Umbilical cord (tissue), 2 donors: Measurements from ENCODE around the gene SREBF1. TPM values are rescaled to one million over a fixed set of nuclear protein-coding genes. Genes with fewer than 3 reads are reported as not detected.

ENCODE experiments used
- DNase-seq: peaks from one replicate; pipeline ENCODE4 v3.0.0-alpha.2; 2015; ENCODE audit warnings: low spot score
- total RNA-seq: library from RNA; depleted of rRNA; stranded (reverse); fragments of >200 nt; gene quantifications from one replicate; pipeline ENCODE4 v1.2.3, GENCODE V29; 2014; ENCODE audit warnings: low replicate concordance; ENCODE audit not compliant: insufficient read depth

The SREBF1 gene
- 62.6 TPM for total RNA-seq

- DNase-seq = peak; percentile 76
Measured at GRCh38 chr17:17836818-17837379, at the start of gene SREBF1. Gene SREBF1 (minus strand): TSS chr17:17836986. CDS start chr17:17836817, 169 bp downstream.

GRCh38 chr17:17886226-17886625 lies 49.4 kb upstream of the SREBF1 start:
- DNase-seq = no peak

DNA sequence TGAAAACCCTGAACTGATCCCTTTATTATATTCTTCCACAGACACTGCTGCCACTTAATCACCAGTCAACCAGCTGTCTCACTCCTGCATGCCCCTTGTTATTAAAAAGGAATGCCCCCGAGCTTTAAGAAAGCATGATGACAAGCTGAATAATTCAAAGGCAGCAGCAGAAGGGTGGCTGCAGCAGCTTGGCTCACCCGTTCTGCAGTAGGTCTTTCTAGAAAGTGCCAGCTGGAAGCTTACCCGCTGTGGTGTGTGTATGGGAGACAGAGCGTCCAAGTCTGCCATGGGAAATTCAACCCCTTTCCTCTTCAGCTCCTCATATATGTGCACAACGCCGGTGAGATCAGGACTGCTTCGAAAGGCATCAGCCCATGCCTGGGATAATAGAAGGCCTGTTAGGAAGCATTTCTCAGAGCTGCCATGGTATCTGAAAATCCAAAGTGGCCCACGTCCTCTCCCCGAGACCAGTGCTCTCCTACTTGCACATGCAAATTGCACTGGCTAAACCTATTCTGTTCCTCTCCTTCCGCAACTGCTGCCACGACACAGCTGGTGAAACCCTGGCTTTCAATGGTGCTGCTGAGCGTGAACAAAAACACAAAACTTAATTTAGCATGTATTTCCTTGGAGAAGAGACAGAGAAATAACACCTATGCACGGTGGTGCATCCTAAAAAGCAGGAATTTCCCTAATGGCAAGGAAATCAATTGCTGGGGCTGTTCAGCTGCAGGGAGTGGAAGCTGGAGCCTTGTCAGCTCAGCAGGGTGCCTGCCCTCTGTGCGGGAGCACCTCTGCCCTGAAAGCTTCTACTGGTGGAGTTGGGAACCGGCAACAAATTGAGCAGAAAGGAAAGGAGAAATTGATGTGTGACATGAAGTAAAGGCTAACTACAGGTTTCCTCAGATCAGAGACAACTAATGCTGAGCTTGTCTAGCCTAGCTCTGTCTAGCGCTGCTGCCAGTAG lies 47.9 kb upstream of the SREBF1 start:
- DNase-seq = no peak

DNA sequence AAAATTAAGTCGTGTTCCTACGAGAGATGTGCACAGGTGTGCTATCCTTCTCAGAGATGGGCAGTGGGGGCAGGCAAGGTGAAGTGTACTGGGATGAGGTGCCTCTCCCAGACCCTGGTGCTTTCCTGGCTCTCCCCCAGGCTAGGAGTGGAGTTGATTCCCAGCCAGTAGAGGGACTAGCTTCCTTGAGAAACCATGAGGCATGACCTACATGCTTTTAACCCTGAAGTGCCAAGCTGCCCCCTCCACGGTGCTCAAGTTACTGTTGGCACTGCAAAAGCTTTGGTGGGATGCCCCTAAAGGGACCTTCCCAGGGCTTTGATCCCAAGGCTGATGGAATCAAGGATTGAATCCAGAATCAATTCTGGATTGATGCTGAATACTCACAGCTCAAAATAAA lies 47.0 kb upstream of the SREBF1 start:
- no peak for DNase-seq

- DNase-seq = no peak
Measured at GRCh38 chr17:17882082-17882581, 45.3 kb upstream of the SREBF1 start.

DNA sequence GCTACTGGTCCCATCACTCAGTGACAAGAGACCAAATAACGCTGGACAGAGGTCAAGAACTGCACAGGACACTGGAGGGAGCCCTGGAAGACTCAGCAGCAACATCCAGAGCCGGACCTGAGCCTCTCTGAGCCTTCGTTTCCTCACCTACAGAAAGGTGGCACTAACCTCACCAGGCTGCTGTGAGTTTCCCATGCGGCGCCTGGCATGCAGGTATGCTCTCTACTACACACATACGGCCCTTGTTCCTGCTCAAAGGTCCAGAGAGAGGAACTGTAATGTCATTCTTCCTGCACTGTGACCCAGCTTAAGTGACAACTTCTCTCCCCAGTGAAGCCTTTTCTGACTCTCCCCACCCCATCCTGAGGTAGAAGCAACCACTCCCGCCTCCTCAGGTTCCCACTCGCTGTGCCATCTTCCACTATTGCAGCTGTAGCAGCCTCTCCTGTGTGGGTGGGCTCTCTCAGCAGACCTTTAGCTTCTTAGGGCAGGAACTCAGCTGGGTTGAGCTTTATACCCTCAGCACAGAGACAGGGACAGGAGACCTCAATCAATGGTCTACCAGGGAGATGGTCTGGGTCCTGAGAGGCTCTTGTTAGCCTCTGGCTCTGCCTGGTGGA lies 43.9 kb upstream of the SREBF1 start:
- DNase-seq = no peak

DNA sequence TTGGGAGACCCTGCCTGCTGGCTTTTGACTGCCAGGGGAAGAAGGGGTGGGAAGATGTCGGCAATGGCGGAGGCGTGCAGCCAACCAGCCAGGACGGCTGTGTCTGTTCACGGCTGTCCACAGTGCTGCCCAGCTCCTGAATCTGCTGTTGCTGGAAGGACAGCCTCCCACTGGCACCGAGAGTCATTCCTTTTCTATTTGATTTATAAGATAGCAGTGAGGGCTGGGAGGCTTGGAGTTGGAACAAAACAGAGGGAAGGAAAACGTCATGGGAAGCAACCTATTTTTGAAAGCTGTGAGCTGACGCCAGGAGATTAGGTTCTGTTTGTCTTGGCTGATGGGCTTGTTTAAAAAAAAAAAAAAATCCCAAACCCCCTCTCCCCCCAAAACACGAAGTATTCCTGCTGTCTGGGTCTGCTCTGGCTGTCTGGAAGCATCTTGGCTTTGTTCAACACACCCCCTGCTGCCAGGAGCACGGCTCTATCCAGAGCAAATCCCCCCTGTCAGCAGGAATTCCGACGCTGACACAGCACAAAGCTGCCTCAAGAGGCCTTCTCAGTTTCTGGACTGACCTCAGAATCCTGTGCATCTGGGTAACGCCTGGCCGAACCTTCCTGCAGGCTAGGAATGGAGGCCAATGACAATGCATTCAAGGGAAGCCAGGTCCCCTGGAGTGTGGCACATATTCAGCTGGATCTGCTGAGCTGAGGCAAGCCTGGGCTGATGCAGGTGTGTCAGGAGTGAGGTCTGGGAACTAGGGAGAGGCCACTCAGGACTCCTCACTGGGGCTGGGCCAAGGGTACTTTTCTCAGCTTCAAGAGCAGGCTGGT lies 41.0 kb upstream of the SREBF1 start:
- peak; percentile 99 for DNase-seq

DNA sequence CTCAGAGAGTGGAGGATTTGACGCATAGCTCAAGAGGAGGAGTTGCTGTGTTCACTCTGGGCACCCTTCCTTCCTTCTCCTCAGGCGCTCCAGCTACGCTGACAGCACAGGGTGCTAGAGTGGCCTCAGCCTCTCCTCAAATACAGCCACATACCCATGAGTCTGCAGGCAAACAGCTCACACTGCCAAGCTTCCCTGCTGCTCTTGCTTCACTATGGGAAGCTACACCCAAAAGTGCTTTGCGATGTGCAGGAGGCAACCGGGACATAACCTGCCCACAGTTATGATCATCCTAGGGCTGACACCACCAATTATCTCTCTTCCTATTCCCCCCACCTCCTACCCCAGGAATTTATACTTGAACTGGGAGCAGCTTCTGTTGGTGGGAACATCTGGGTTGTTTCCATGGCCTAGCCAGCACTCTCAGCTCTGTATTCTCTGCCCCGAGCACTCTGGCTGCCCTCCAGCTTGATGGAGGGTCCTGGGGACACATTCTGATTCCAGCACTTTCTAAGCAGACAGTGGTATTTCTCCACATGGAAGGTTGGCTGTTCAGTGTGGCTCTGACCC lies 40.3 kb upstream of the SREBF1 start:
- DNase-seq = no peak

DNA sequence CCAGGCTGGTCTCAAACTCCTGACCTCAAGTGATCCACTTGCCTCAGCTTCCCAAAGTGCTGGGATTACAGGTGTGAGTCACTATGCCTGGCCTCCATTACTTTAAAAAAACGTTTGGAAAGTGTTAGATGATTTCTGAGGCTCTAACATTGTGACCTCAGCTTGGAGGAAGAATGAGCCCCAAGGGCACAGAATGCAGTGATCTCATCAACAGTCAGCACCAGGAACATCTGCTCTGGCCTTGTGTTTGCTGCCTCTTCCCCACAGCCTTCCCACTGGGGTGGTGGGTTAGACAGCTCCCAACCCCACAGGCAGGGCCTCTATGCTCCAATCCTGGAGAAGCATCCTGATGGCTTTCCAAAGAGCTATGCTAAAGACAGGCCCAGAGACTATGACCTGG lies 37.7 kb upstream of the SREBF1 start:
- DNase-seq = no peak

GRCh38 chr17:17873450-17873991 lies 36.7 kb upstream of the SREBF1 start:
- DNase-seq = no peak

- no peak for DNase-seq
Measured at GRCh38 chr17:17872547-17873345, 36.0 kb upstream of the SREBF1 start.

GRCh38 chr17:17871913-17872312 lies 35.1 kb upstream of the SREBF1 start:
- no peak for DNase-seq

GRCh38 chr17:17870247-17870646 lies 33.5 kb upstream of the SREBF1 start:
- no peak for DNase-seq

GRCh38 chr17:17868641-17869522 lies 32.1 kb upstream of the SREBF1 start:
- peak; percentile 63 for DNase-seq

DNA sequence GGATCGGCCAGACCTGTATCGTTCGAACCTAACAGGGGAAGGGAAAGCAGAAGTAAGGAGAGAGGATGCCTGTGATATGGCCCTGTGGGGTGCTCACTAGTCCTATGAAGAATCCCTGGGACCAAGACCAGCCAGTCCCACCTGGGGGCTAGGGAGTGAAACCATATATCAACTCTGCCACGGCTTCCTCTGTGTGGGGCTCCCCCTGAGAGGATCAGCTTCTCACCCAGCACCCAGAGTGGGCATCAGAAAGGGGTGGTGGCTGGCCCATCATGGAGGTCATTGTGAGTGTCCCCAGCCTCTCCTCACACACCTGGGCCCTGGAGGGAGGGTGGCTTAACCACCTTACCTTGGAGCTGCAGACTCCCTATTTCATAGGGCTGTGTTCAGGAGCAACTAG lies 30.1 kb upstream of the SREBF1 start:
- no peak for DNase-seq

DNA sequence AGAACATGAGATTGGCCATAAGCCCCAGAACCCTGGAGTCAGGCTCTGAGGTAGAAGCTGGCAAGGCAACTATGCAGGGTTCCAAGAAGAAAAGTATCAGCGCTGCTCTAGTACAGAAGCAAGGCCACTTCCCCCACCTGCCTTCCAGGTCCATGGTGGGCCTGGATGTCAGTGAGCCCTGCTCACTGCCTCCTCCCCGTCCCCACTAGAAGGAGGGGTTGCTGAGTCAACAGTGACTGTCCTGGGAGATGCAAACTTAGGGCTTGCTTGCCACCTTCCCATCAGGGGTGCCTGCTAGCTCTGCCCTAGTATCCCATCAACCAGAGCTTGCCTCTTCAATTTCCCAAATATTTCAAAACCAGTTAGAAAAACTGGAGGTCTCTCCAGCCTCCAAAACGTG lies 29.6 kb upstream of the SREBF1 start:
- DNase-seq = no peak

DNA sequence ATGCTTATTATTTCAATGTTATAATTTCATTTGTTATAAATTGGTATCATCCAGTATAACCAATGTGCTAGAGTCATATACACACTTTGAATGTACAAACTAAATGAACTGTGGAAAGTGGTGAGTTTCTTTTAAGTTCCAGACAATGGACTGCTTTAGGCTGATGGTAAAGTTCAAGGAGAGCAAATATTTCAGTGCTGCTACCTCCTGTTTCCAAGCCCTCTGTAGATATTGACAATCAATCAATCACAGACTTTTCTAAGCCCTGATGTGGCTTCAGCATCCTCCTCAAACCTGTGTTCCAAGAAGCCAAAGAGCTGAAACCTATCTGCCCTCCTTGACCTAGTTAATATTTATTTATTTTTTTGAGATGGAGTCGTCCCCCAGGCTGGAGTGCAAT lies 28.2 kb upstream of the SREBF1 start:
- DNase-seq = no peak

GRCh38 chr17:17860766-17861107 lies 24.0 kb upstream of the SREBF1 start:
- DNase-seq = no peak
